Measurements from ENCODE around the gene SRPRA. TPM values are rescaled to one million over a fixed set of nuclear protein-coding genes. Genes with fewer than 3 reads are reported as not detected.
"Not testable (repeated sequence)": the region's sequence is repeated elsewhere in the genome, so short reads cannot be mapped to it uniquely, and the experiment has no call there.

Gene SRPRA
- total RNA-seq, 2 experiments from 2014 or later: 127 to 128 TPM

GRCh38 chr11:126312961-126313360 lies 44.3 kb upstream of the SRPRA start:
- intact Hi-C loops (cut with micrococcal nuclease): loop anchor here (10.0 kb wide), 1 partner anchor 102 kb away; no protein-coding TSS in a partner anchor
- no peak overlapping the region for H3K27ac Mint-ChIP-seq
- ChIA-PET POLR2A (no interaction called here), CTCF (interaction anchor here (5.9 kb wide), 1 partner anchor 167 kb away, joined by 65 read pairs; no protein-coding TSS in a partner anchor)
- H3K36me3 Mint-ChIP-seq (ENCODE audit: low read depth): peaks cover 35% of the 10 kb centered on the region
- DNase-seq (no peak), ATAC-seq (no peak)
- H3K9me3 Mint-ChIP-seq: peaks cover 5% of the 10 kb centered on the region
- no peaks in the 10 kb centered on the region for H3K27me3 Mint-ChIP-seq
- TF ChIP-seq CTCF (IDR thresholded peaks at IDR 0.05): no peak
- no peak overlapping the region for H3K4me3 Mint-ChIP-seq
- peaks cover 21% of the 10 kb centered on the region for H3K4me1 Mint-ChIP-seq (ENCODE audit: low read depth)

- ChIA-PET POLR2A (interaction anchor here (1.5 to 1.7 kb wide), 2 partner anchors 42 to 169 kb away, joined by 7 to 8 read pairs; no protein-coding TSS in a partner anchor), CTCF (interaction anchor here (0.8 to 5.9 kb wide), 11 partner anchors 8 to 172 kb away, joined by 3 to 65 read pairs (median 9); partner anchors contain the start of genes SRPRA and ST3GAL4)
- Mint-ChIP-seq H3K36me3 (ENCODE audit: low read depth) (peaks cover 35% of the 10 kb centered on the region), H3K27ac (no peak overlapping the region), H3K9me3 (peaks cover 5% of the 10 kb centered on the region), H3K4me1 (ENCODE audit: low read depth) (peaks cover 16% of the 10 kb centered on the region), H3K4me3 (no peak overlapping the region), H3K27me3 (no peaks in the 10 kb centered on the region)
- no peak for TF ChIP-seq CTCF (IDR thresholded peaks at IDR 0.05)
- intact Hi-C loops (cut with micrococcal nuclease): loop anchor here (10.0 kb wide), 1 partner anchor 103 kb away; no protein-coding TSS in a partner anchor
- no peak for ATAC-seq
- no peak for DNase-seq
These were observed 43.0 kb upstream of the SRPRA start for GRCh38 chr11:126311401-126312291.

- no peak overlapping the region for H3K4me3 Mint-ChIP-seq
- POLR2A ChIA-PET: interaction anchor here (1.5 to 1.7 kb wide), 2 partner anchors 43 to 170 kb away, joined by 7 to 8 read pairs; no protein-coding TSS in a partner anchor
- H3K9me3 Mint-ChIP-seq: peaks cover under 1% of the 10 kb centered on the region
- DNase-seq (no peak), ATAC-seq (no peak)
- no peaks in the 10 kb centered on the region for H3K27me3 Mint-ChIP-seq
- peaks cover 35% of the 10 kb centered on the region for H3K36me3 Mint-ChIP-seq (ENCODE audit: low read depth)
- no peak for TF ChIP-seq CTCF (IDR thresholded peaks at IDR 0.05)
- peaks cover 12% of the 10 kb centered on the region for H3K4me1 Mint-ChIP-seq (ENCODE audit: low read depth)
- H3K27ac Mint-ChIP-seq: no peak overlapping the region
- intact Hi-C loops (cut with micrococcal nuclease): loop anchor here (10.0 kb wide), 1 partner anchor 104 kb away; no protein-coding TSS in a partner anchor
- CTCF ChIA-PET: interaction anchor here (0.8 to 5.9 kb wide), 13 partner anchors 9 to 173 kb away, joined by 3 to 65 read pairs (median 6); partner anchors contain the start of genes SRPRA and ST3GAL4
These were observed 42.3 kb upstream of the SRPRA start for GRCh38 chr11:126310992-126311310.

GRCh38 chr11:126310200-126310991 lies 41.7 kb upstream of the SRPRA start:
- POLR2A ChIA-PET: interaction anchor here (1.0 to 1.7 kb wide), 3 partner anchors 8 to 170 kb away, joined by 3 to 8 read pairs (median 7); no protein-coding TSS in a partner anchor
- Mint-ChIP-seq H3K36me3 (ENCODE audit: low read depth) (peaks cover 34% of the 10 kb centered on the region), H3K27ac (no peak overlapping the region), H3K27me3 (no peaks in the 10 kb centered on the region), H3K9me3 (no peaks in the 10 kb centered on the region), H3K4me3 (no peak overlapping the region), H3K4me1 (ENCODE audit: low read depth) (peaks cover 17% of the 10 kb centered on the region)
- ATAC-seq: peak; percentile 71
- peak; percentile 76 for TF ChIP-seq CTCF (IDR thresholded peaks at IDR 0.05)
- intact Hi-C loops (cut with micrococcal nuclease): loop anchor here (10.0 kb wide), 1 partner anchor 104 kb away; no protein-coding TSS in a partner anchor
- DNase-seq: peak; percentile 75
- CTCF ChIA-PET: interaction anchor here (0.8 to 5.9 kb wide), 17 partner anchors 10 to 179 kb away, joined by 3 to 65 read pairs (median 5); partner anchors contain the start of genes SRPRA and ST3GAL4

GRCh38 chr11:126308771-126309170 lies 40.1 kb upstream of the SRPRA start:
- intact Hi-C loops (cut with micrococcal nuclease): loop anchor here (5.0 kb wide), 1 partner anchor 174 kb away; no protein-coding TSS in a partner anchor
- CTCF ChIA-PET: interaction anchor here (3.1 to 5.9 kb wide), 3 partner anchors 9 to 171 kb away, joined by 16 to 65 read pairs (median 35); no protein-coding TSS in a partner anchor
- H3K9me3 Mint-ChIP-seq, H3K27me3 Mint-ChIP-seq, DNase-seq, POLR2A ChIA-PET, H3K27ac Mint-ChIP-seq, H3K4me3 Mint-ChIP-seq, ATAC-seq: not testable (repeated sequence)
- Mint-ChIP-seq H3K36me3 (ENCODE audit: low read depth) (peaks cover 27% of the 10 kb centered on the region), H3K4me1 (ENCODE audit: low read depth) (peaks cover 21% of the 10 kb centered on the region)

All from activated CD8-positive, alpha-beta T cell treated with anti-CD3 and anti-CD28 coated beads for 36 hours (primary cell).